ENCODE results near the gene SLC24A4. TPM values are rescaled to one million over a fixed set of nuclear protein-coding genes. Genes with fewer than 3 reads are reported as not detected.

The SLC24A4 gene
- total and polyA plus RNA-seq, 2 donors (not counting 3 experiments of a cell fraction or from before 2014, with no cell fraction given), result 0.07 to 0.08 TPM

GRCh38 chr14:92527721-92528120 is 204.8 kb downstream of the SLC24A4 start:
- dilution Hi-C loops (cut with MboI; ENCODE audit: extremely low pct_ligation_motif_present, low sequenced_read_pairs), result no loop called here

GRCh38 chr14:92528486-92529100 is 205.6 kb downstream of the SLC24A4 start:
- Histone ChIP-seq H2AFZ (ENCODE audit: low read depth, low read length) (no peak overlapping the region), H3K36me3 (ENCODE audit: control insufficient read depth in 2 of 2, extremely low read depth in 1 of 2, insufficient read depth in 2 of 2, low read length in 2 of 2) (no peaks in the 10 kb centered on the region), H4K20me1 (replicated peaks; ENCODE audit: control insufficient read depth, extremely low read depth, insufficient read depth, low read length) (no peaks in the 10 kb centered on the region), H3K27ac (ENCODE audit: insufficient read depth, low read depth, low read length) (no peak overlapping the region), H3K9me1 (replicated peaks; ENCODE audit: control insufficient read depth, extremely low read depth, insufficient read depth, low read length) (no peaks in the 10 kb centered on the region), H3K4me1 (ENCODE audit: control insufficient read depth, extremely low read depth, insufficient read depth, low read length) (no peaks in the 10 kb centered on the region), H3K9me3 (replicated peaks; ENCODE audit: control insufficient read depth, insufficient read depth, low read length) (no peaks in the 10 kb centered on the region), H3K4me2 (ENCODE audit: insufficient read depth, low read length) (no peak overlapping the region), H3K79me2 (ENCODE audit: control insufficient read depth, insufficient read depth, low read length) (no peaks in the 10 kb centered on the region), H3K27me3 (ENCODE audit: control insufficient read depth in 2 of 2, insufficient read depth in 2 of 2, low read length in 2 of 2) (no peaks in the 10 kb centered on the region), H3K4me3 (replicated peaks in 1 of 3; ENCODE audit: insufficient read depth in 1 of 3, low read depth in 1 of 3, low read length in 3 of 3) (no peak overlapping the region), H3K9ac (replicated peaks; ENCODE audit: extremely low read depth, insufficient read depth, low read length) (no peak overlapping the region)
- ChIA-PET CTCF (no interaction called here), POLR2A (no interaction called here)
- TF ChIP-seq CTCF (IDR thresholded peaks at IDR 0.05; ENCODE audit: extremely low read depth in 1 of 2, insufficient read depth in 1 of 2, low read depth in 1 of 2, low read length in 2 of 2) (no peak), JUN (IDR thresholded peaks at IDR 0.05; ENCODE audit: borderline replicate concordance, insufficient read depth, insufficient read length, low read depth) (no peak), GATA2 (IDR thresholded peaks at IDR 0.05; ENCODE audit: insufficient read depth, insufficient read length, low read depth, low read length) (no peak), POLR2A (IDR thresholded peaks at IDR 0.05; ENCODE audit: low read depth, low read length) (no peak), MAX (IDR thresholded peaks at IDR 0.05; ENCODE audit: insufficient read depth, insufficient read length) (no peak), MYC (IDR thresholded peaks at IDR 0.05; ENCODE audit: low read depth, low read length) (no peak), FOS (IDR thresholded peaks at IDR 0.05; ENCODE audit: borderline replicate concordance, insufficient read depth, low read length) (no peak), POLR2AphosphoS5 (IDR thresholded peaks at IDR 0.05; ENCODE audit: insufficient read depth, low read depth, low read length) (no peak)
- FAIRE-seq, result no peak
- no peak for DNase-seq (ENCODE audit: low read depth, low spot score)
- intact Hi-C loops (cut with micrococcal nuclease) (no loop called here), dilution Hi-C loops (cut with MboI; ENCODE audit: extremely low pct_ligation_motif_present, low sequenced_read_pairs) (no loop called here)
- BruUV-seq (replicated peaks), result no TSS peak

More at GRCh38 chr14:92527721-92528120, 204.8 kb downstream of the SLC24A4 start:
- no peaks in the 10 kb centered on the region for H3K9me1 ChIP-seq (replicated peaks; ENCODE audit: control insufficient read depth, extremely low read depth, insufficient read depth, low read length)
- FAIRE-seq (no peak), DNase-seq (ENCODE audit: low read depth, low spot score) (no peak)
- no peak overlapping the region for H2AFZ ChIP-seq (ENCODE audit: low read depth, low read length)
- TF ChIP-seq EZH2 (IDR thresholded peaks at IDR 0.05; ENCODE audit: borderline replicate concordance, low read depth, low read length, severe bottlenecking), result no peak
- TF ChIP-seq POLR2A (IDR thresholded peaks at IDR 0.05; ENCODE audit: low read depth, low read length), result no peak
- TF ChIP-seq MYC (IDR thresholded peaks at IDR 0.05; ENCODE audit: low read depth, low read length), result no peak
- no peak for TF ChIP-seq POLR2AphosphoS5 (IDR thresholded peaks at IDR 0.05; ENCODE audit: insufficient read depth, low read depth, low read length)
- no peak for TF ChIP-seq MAX (IDR thresholded peaks at IDR 0.05; ENCODE audit: insufficient read depth, insufficient read length)
- TF ChIP-seq GATA2 (IDR thresholded peaks at IDR 0.05; ENCODE audit: insufficient read depth, insufficient read length, low read depth, low read length), result no peak
- TF ChIP-seq JUN (IDR thresholded peaks at IDR 0.05; ENCODE audit: borderline replicate concordance, insufficient read depth, insufficient read length, low read depth), result no peak
- TF ChIP-seq FOS (IDR thresholded peaks at IDR 0.05; ENCODE audit: borderline replicate concordance, insufficient read depth, low read length), result no peak
- no peaks in the 10 kb centered on the region for H3K79me2 ChIP-seq (ENCODE audit: control insufficient read depth, insufficient read depth, low read length)
- no peak overlapping the region for H3K27ac ChIP-seq (ENCODE audit: insufficient read depth, low read depth, low read length)
- no peak overlapping the region for H3K9ac ChIP-seq (replicated peaks; ENCODE audit: extremely low read depth, insufficient read depth, low read length)
- H3K4me2 ChIP-seq (ENCODE audit: insufficient read depth, low read length), result no peak overlapping the region
- CTCF ChIA-PET, result no interaction called here
- no peaks in the 10 kb centered on the region for H4K20me1 ChIP-seq (replicated peaks; ENCODE audit: control insufficient read depth, extremely low read depth, insufficient read depth, low read length)
- POLR2A ChIA-PET, result no interaction called here
- no TSS peak for BruUV-seq (replicated peaks)
- no peaks in the 10 kb centered on the region for H3K36me3 ChIP-seq (ENCODE audit: control insufficient read depth in 2 of 2, extremely low read depth in 1 of 2, insufficient read depth in 2 of 2, low read length in 2 of 2)
- no peaks in the 10 kb centered on the region for H3K9me3 ChIP-seq (replicated peaks; ENCODE audit: control insufficient read depth, insufficient read depth, low read length)
- no peak overlapping the region for H3K4me3 ChIP-seq (replicated peaks in 1 of 3; ENCODE audit: insufficient read depth in 1 of 3, low read depth in 1 of 3, low read length in 3 of 3)
- no peaks in the 10 kb centered on the region for H3K4me1 ChIP-seq (ENCODE audit: control insufficient read depth, extremely low read depth, insufficient read depth, low read length)
- intact Hi-C loops (cut with micrococcal nuclease), result no loop called here
- H3K27me3 ChIP-seq (ENCODE audit: control insufficient read depth in 2 of 2, insufficient read depth in 2 of 2, low read length in 2 of 2), result no peaks in the 10 kb centered on the region

Data from endothelial cell of umbilical vein (primary cell).